Fibroblast of mammary gland (primary cell): ENCODE data around the gene NFATC4.
A peak's percentile ranks its signal among the peaks of the same experiment; 100 is the strongest.

Experiments
- DNase-seq: peaks from one replicate; pipeline ENCODE4 v3.0.0-alpha.2; 2010; ENCODE audit warnings: low read depth
- H3K4me3 ChIP-seq: 2 replicates; pipeline ENCODE4 v1.5.1; 2011; ENCODE audit warnings: low read depth, mild to moderate bottlenecking, low read length, moderate library complexity; ENCODE audit not compliant: control insufficient read depth
- TF ChIP-seq, protein P1 (sequence below): conservative IDR thresholded peaks from 2 replicates; pipeline ENCODE4 v1.5.1; 2011; ENCODE audit warnings: low read depth, low read length, inconsistent platforms; ENCODE audit not compliant: control insufficient read depth, insufficient read depth

Gene NFATC4

DNA sequence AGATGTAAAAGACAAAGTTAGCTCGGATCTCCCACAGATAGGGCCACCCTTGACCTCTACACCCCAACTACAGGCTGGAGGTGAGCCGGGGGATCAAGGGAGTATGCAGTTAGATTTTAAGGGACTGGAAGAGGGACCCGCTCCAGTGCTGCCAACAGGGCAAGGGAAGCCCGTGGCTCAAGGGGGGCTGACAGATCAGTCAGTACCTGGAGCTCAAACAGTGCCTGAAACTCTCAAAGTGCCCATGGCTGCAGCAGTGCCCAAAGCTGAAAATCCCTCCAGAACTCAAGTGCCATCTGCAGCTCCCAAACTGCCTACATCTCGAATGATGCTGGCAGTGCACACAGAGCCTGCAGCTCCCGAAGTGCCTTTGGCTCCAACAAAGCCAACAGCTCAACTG lies 41.2 kb downstream of the NFATC4 start:
- DNase-seq, result no peak
- H3K4me3 ChIP-seq, result no peak overlapping the region
- TF ChIP-seq, protein P1, sequence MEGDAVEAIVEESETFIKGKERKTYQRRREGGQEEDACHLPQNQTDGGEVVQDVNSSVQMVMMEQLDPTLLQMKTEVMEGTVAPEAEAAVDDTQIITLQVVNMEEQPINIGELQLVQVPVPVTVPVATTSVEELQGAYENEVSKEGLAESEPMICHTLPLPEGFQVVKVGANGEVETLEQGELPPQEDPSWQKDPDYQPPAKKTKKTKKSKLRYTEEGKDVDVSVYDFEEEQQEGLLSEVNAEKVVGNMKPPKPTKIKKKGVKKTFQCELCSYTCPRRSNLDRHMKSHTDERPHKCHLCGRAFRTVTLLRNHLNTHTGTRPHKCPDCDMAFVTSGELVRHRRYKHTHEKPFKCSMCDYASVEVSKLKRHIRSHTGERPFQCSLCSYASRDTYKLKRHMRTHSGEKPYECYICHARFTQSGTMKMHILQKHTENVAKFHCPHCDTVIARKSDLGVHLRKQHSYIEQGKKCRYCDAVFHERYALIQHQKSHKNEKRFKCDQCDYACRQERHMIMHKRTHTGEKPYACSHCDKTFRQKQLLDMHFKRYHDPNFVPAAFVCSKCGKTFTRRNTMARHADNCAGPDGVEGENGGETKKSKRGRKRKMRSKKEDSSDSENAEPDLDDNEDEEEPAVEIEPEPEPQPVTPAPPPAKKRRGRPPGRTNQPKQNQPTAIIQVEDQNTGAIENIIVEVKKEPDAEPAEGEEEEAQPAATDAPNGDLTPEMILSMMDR, result no peak

DNA sequence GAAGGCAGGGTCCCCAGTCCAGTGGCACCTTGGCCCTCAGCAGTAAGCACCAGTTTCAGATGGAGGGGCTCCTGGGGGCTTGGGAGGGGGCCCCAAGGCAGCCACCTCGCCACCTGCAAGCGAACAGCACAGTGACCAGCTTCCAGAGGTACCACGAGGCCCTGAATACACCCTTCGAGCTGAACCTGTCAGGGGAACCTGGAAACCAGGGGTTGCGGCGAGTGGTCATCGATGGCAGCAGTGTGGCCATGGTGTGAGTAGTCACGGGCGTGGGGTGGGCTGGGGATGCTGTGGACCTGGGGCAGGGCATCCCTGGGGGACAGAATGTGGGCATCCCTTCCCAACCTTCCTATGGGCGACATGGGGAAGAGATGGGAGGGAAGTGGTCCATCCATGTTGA lies 42.0 kb downstream of the NFATC4 start:
- TF ChIP-seq, protein P1, result no peak
- no peak for DNase-seq

GRCh38 chr14:24411443-24412389 lies 43.7 kb downstream of the NFATC4 start:
- H3K4me3 ChIP-seq, result no peak overlapping the region
- peak; percentile 68 for DNase-seq
- TF ChIP-seq, protein P1, result peak; percentile 78

More for the DNA sequence above, 42.0 kb downstream of the NFATC4 start:
- H3K4me3 ChIP-seq, result no peak overlapping the region

DNA sequence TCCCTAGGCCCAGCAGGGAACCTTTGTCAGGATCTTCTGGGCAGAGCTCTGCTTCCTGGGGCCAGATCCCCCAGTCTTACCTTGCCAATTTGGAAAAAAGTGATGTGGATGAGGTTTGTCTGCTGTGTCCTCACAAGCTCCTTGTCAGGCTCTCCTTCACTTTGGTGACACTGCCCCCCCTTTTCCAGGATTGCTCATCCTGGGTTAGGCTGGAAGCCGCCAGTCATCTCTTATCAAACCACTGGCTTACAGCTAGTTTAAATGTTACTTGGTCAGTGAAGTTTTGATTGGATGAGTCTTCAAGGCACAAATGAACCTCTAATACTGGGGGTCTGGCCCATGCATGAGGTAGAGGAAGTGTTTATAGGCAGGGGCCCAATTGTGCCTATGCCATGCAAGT lies 46.1 kb downstream of the NFATC4 start:
- TF ChIP-seq, protein P1, result no peak
- no peak for DNase-seq
- no peak overlapping the region for H3K4me3 ChIP-seq

- no peak for DNase-seq
- TF ChIP-seq, protein P1, result no peak
- no peak overlapping the region for H3K4me3 ChIP-seq
These were observed 46.9 kb downstream of the NFATC4 start for GRCh38 chr14:24414732-24415420.

DNA sequence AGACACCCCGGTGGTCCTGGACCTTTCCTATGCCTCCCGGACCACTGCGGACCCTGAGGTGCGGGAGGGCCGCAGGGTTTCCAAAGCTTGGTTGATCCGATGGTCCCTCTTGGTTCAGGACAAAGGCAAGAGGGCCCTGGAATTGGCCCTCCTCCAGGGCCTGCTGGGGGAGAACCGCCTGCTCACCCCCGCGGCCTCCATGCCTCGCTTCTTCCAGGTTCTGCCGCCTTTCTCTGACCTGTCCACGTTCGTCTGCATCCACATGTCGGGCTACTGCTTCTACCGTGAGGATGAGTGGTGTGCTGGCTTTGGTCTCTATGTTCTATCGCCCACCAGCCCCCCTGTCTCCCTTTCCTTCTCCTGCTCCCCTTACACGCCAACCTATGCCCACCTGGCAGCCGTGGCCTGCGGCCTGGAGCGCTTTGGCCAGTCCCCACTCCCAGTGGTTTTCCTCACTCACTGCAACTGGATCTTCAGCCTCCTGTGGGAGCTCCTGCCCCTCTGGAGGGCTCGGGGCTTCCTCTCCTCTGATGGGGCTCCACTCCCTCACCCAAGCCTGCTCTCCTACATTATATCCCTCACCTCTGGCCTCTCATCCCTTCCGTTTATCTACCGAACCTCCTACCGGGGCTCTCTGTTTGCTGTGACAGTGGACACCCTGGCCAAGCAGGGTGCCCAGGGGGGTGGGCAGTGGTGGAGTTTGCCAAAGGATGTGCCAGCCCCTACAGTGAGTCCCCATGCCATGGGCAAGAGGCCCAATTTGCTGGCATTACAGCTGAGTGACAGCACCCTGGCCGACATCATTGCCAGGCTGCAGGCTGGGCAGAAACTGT lies 47.7 kb downstream of the NFATC4 start:
- H3K4me3 ChIP-seq, result no peak overlapping the region
- TF ChIP-seq, protein P1, result no peak
- no peak for DNase-seq
